ENCODE measurements around the gene WNT9A. TPM values are rescaled to one million over a fixed set of nuclear protein-coding genes. Genes with fewer than 3 reads are reported as not detected.
"Not testable (repeated sequence)": the region's sequence is repeated elsewhere in the genome, so short reads cannot be mapped to it uniquely, and the experiment has no call there.

WNT9A gene
- total RNA-seq, 1 donor from 2014 or later, result 13.8 TPM

DNA sequence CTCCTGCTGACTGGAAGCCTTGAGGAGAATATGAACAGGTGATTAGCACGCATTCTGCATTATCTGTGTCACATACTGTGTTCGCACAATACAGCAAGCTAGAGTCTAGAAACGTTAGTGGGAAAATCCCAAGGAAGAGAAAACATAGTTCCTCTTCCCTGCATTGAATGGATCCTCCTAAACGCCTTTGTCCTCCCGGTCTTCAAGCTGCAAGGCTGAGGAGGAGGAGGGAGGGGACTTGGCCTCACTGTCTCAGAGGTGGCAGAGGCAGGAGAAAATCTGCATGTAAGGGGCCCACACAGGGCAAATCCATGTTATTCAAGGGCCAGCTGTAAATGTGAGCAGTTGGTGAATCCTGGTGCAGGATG, 34.4 kb downstream of the WNT9A start:
- TF ChIP-seq, protein P1, sequence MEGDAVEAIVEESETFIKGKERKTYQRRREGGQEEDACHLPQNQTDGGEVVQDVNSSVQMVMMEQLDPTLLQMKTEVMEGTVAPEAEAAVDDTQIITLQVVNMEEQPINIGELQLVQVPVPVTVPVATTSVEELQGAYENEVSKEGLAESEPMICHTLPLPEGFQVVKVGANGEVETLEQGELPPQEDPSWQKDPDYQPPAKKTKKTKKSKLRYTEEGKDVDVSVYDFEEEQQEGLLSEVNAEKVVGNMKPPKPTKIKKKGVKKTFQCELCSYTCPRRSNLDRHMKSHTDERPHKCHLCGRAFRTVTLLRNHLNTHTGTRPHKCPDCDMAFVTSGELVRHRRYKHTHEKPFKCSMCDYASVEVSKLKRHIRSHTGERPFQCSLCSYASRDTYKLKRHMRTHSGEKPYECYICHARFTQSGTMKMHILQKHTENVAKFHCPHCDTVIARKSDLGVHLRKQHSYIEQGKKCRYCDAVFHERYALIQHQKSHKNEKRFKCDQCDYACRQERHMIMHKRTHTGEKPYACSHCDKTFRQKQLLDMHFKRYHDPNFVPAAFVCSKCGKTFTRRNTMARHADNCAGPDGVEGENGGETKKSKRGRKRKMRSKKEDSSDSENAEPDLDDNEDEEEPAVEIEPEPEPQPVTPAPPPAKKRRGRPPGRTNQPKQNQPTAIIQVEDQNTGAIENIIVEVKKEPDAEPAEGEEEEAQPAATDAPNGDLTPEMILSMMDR (IDR thresholded peaks at IDR 0.05; ENCODE audit: partially characterized antibody, unreplicated experiment), result no peak
- Mint-ChIP-seq H3K27ac (ENCODE audit: unreplicated experiment) (no peak overlapping the region), H3K36me3 (ENCODE audit: unreplicated experiment) (no peaks in the 10 kb centered on the region), H3K27me3 (ENCODE audit: unreplicated experiment) (peaks cover 12% of the 10 kb centered on the region), H3K9me3 (ENCODE audit: unreplicated experiment) (peaks cover 14% of the 10 kb centered on the region), H3K4me3 (ENCODE audit: unreplicated experiment) (no peak overlapping the region), H3K4me1 (ENCODE audit: low read depth, unreplicated experiment) (peaks cover 33% of the 10 kb centered on the region)
- DNase-seq, result no peak

DNA sequence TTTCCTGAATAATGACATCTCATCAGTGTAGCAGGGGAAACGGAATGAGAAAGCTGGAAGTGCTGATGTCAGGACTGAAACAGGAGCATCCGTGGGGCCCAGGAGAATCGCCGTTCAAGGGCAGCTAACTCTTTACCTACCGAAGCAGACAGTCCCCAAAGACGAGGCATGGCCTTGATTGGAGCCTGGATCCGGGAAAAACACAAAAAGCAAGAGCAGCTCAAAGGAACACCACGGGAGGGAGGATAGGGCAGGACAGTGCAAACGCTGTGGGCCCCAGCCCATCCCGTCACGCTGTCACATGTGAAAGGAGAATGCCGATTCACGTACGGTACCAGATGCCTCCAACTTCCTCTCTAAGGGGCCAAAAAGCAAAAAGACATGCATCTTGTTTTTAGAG, 34.9 kb downstream of the WNT9A start:
- Mint-ChIP-seq H3K4me3 (ENCODE audit: unreplicated experiment) (peak overlapping the region; percentile 4), H3K27ac (ENCODE audit: unreplicated experiment) (peak overlapping the region; percentile 3), H3K27me3 (ENCODE audit: unreplicated experiment) (peaks cover 12% of the 10 kb centered on the region)

GRCh38 chr1:227911376-227911775, 36.4 kb downstream of the WNT9A start:
- H3K9me3 Mint-ChIP-seq (ENCODE audit: unreplicated experiment), result peaks cover 9% of the 10 kb centered on the region
- peaks cover 32% of the 10 kb centered on the region for H3K4me1 Mint-ChIP-seq (ENCODE audit: low read depth, unreplicated experiment)
- H3K27me3 Mint-ChIP-seq (ENCODE audit: unreplicated experiment), result peaks cover 7% of the 10 kb centered on the region
- no peak overlapping the region for H3K4me3 Mint-ChIP-seq (ENCODE audit: unreplicated experiment)
- no peak overlapping the region for H3K27ac Mint-ChIP-seq (ENCODE audit: unreplicated experiment)
- TF ChIP-seq, protein P1 (IDR thresholded peaks at IDR 0.05; ENCODE audit: partially characterized antibody, unreplicated experiment), result no peak
- H3K36me3 Mint-ChIP-seq (ENCODE audit: unreplicated experiment), result no peaks in the 10 kb centered on the region
- no peak for DNase-seq

More for the DNA sequence above, 34.9 kb downstream of the WNT9A start:
- DNase-seq, result peak; percentile 20
- Mint-ChIP-seq H3K4me1 (ENCODE audit: low read depth, unreplicated experiment) (peaks cover 33% of the 10 kb centered on the region), H3K9me3 (ENCODE audit: unreplicated experiment) (peaks cover 14% of the 10 kb centered on the region), H3K36me3 (ENCODE audit: unreplicated experiment) (no peaks in the 10 kb centered on the region)
- TF ChIP-seq, protein P1 (IDR thresholded peaks at IDR 0.05; ENCODE audit: partially characterized antibody, unreplicated experiment), result no peak

- Mint-ChIP-seq H3K9me3 (ENCODE audit: unreplicated experiment) (peaks cover 8% of the 10 kb centered on the region), H3K27ac (ENCODE audit: unreplicated experiment) (peak overlapping the region; percentile 66), H3K4me3 (ENCODE audit: unreplicated experiment) (no peak overlapping the region), H3K27me3 (ENCODE audit: unreplicated experiment) (peaks cover 6% of the 10 kb centered on the region), H3K36me3 (ENCODE audit: unreplicated experiment) (no peaks in the 10 kb centered on the region), H3K4me1 (ENCODE audit: low read depth, unreplicated experiment) (peaks cover 28% of the 10 kb centered on the region)
- peak; percentile 29 for DNase-seq
- TF ChIP-seq, protein P1 (IDR thresholded peaks at IDR 0.05; ENCODE audit: partially characterized antibody, unreplicated experiment), result no peak
These were observed 37.1 kb downstream of the WNT9A start for GRCh38 chr1:227910511-227911153.

DNA sequence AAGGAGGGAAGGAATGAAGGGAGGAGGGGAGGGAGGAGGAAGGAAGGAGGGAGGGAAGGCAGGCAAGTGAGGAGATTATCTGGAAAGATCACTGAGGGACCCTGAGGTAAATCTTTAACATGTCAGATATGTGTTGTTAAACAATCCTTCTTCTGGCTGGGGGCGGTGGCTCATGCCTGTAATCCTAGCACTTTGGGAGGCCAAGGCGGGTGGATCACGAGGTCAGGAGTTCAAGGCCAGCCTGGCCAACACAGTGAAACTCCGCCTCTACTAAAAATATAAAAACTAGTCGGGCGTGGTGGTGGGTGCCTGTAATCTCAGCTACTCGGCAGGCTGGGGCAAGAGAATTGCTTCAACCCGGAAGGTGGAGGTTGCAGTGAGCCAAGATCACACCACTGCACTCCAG, 37.8 kb downstream of the WNT9A start:
- H3K4me1 Mint-ChIP-seq (ENCODE audit: low read depth, unreplicated experiment), result peaks cover 28% of the 10 kb centered on the region
- H3K27ac Mint-ChIP-seq (ENCODE audit: unreplicated experiment); H3K27me3 Mint-ChIP-seq (ENCODE audit: unreplicated experiment); H3K4me3 Mint-ChIP-seq (ENCODE audit: unreplicated experiment); H3K36me3 Mint-ChIP-seq (ENCODE audit: unreplicated experiment); H3K9me3 Mint-ChIP-seq (ENCODE audit: unreplicated experiment): not testable (repeated sequence)
- DNase-seq, result peak; percentile 6

Data from glutamatergic neuron (in vitro differentiated cells).